IPS-18a (cell line): ENCODE data around the gene NUFIP1.

Experiments used
- H3K27ac ChIP-seq: one replicate; pipeline ENCODE4 v1.5.1; 2013; ENCODE audit warnings: low read length
- H3K27me3 ChIP-seq: one replicate; pipeline ENCODE4 v1.6.1; 2013; ENCODE audit warnings: mild to moderate bottlenecking, low read length; ENCODE audit not compliant: control insufficient read depth, insufficient read depth
- H3K36me3 ChIP-seq: one replicate; pipeline ENCODE4 v1.6.1; 2013; ENCODE audit warnings: low read depth, low read length; ENCODE audit not compliant: control insufficient read depth
- H3K4me1 ChIP-seq: one replicate; pipeline ENCODE4 v1.6.1; 2013; ENCODE audit warnings: low read depth, low read length; ENCODE audit not compliant: control insufficient read depth
- H3K4me3 ChIP-seq: one replicate; pipeline ENCODE4 v1.5.1; 2013; ENCODE audit warnings: low read length
- H3K9ac ChIP-seq: one replicate; pipeline ENCODE4 v1.6.1; 2013; ENCODE audit warnings: mild to moderate bottlenecking, low read length, moderate library complexity
- H3K9me3 ChIP-seq: one replicate; pipeline ENCODE4 v1.6.1; 2013; ENCODE audit warnings: low read depth, low read length; ENCODE audit not compliant: control insufficient read depth

Gene NUFIP1

GRCh38 chr13:45003417-45003816 lies 14.1 kb upstream of the NUFIP1 start:
- no peaks in the 10 kb centered on the region for H3K27me3 ChIP-seq
- no peak overlapping the region for H3K27ac ChIP-seq
- H3K36me3 ChIP-seq, result peaks cover 15% of the 10 kb centered on the region

DNA sequence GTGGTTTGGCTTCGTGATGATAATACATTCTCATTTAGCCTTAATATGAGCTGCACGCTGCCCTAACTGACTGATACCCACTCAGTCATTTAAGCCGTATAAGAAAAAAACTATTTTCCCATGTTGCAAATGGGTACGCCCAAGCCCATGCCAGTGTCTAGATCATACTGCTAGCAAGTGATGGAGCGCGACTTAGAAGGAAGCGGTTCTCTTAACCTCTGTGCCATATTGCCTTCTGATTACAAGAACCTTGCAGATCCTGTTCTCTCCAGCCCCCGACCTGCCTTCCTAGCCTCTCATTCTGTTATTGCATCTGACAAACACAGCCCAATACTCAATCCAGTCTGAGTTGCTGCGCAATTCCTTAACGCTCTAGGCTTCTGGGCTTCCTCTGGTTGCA lies 670 bp upstream of the NUFIP1 start:
- peaks cover 7% of the 10 kb centered on the region for H3K4me1 ChIP-seq
- H3K27me3 ChIP-seq, result no peaks in the 10 kb centered on the region
- H3K27ac ChIP-seq, result no peak overlapping the region

More at GRCh38 chr13:45003417-45003816, 14.1 kb upstream of the NUFIP1 start:
- no peak overlapping the region for H3K4me3 ChIP-seq
- H3K4me1 ChIP-seq, result no peaks in the 10 kb centered on the region
- no peak overlapping the region for H3K9ac ChIP-seq
- no peaks in the 10 kb centered on the region for H3K9me3 ChIP-seq

GRCh38 chr13:44978328-44978727 lies 10.9 kb downstream of the NUFIP1 start:
- no peaks in the 10 kb centered on the region for H3K27me3 ChIP-seq
- H3K36me3 ChIP-seq, result peaks cover 61% of the 10 kb centered on the region
- H3K9me3 ChIP-seq, result no peaks in the 10 kb centered on the region
- no peak overlapping the region for H3K9ac ChIP-seq
- no peak overlapping the region for H3K27ac ChIP-seq
- no peaks in the 10 kb centered on the region for H3K4me1 ChIP-seq
- no peak overlapping the region for H3K4me3 ChIP-seq

More for the DNA sequence above, 670 bp upstream of the NUFIP1 start:
- H3K4me3 ChIP-seq, result peak overlapping the region; percentile 84
- H3K9me3 ChIP-seq, result no peaks in the 10 kb centered on the region
- H3K9ac ChIP-seq, result peak overlapping the region; percentile 84
- peaks cover 12% of the 10 kb centered on the region for H3K36me3 ChIP-seq

- Histone ChIP-seq H3K4me1 (no peaks in the 10 kb centered on the region), H3K27me3 (no peaks in the 10 kb centered on the region), H3K4me3 (no peak overlapping the region), H3K9ac (no peak overlapping the region), H3K27ac (no peak overlapping the region), H3K9me3 (no peaks in the 10 kb centered on the region), H3K36me3 (peaks cover 61% of the 10 kb centered on the region)
These were observed 12.2 kb downstream of the NUFIP1 start for GRCh38 chr13:44976949-44977583.

DNA sequence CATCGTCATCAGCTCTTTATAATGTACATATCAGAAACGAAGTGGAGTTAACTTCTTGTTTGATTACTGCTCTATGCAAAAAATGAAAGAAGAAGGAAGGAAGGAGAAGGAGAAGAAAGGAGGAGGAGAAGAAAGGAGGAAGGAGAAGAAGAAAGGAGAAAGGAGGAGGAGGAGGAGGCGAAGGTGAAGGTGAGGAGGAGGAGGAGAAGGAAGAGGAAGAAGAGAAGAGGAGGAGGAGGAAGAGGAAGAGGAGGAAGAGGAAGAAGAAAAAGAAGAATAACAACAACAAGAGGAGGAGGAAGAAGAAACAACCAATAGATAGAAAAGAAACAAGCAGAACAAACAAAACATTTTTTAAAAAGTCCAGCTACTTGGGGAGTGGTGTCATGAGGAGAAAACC lies 13.1 kb downstream of the NUFIP1 start:
- H3K9me3 ChIP-seq, result no peaks in the 10 kb centered on the region
- H3K4me3 ChIP-seq, result no peak overlapping the region
- H3K27me3 ChIP-seq, result no peaks in the 10 kb centered on the region
- peaks cover 61% of the 10 kb centered on the region for H3K36me3 ChIP-seq
- no peaks in the 10 kb centered on the region for H3K4me1 ChIP-seq
- no peak overlapping the region for H3K9ac ChIP-seq
- H3K27ac ChIP-seq, result no peak overlapping the region

DNA sequence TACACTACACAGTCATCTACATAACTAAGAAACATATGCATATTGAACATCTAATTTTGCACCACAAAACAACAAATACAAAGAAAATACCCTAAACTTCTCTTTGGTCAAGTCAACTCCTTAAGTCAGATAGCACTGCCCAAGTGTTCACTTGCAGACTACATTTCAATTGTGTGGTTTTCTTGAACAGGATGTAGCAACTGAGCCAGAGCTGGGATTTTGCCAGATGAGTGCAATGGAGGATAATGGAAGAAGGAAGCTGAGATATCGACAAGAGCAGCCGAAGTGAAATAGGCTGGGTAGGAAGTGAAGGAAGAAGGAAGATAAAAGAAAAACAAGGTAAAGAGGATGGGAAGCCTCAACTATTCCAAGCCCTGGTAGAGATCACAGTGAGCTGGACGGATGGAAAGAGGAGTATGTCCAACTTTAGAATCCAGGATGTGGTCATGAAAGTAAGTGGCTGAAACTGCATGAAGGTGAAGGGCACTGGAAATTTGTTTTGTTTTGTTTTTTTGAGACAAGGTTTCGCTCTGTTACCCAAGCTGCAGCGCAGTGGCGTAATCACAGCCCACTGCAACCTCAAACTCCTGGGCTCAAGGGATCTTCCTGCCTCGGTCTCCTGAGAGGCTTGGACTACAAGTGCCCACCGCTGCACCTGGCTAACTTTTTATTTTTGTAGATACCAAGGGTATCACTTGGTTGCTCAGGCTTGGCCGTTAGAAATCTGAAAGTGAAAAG lies 15.0 kb downstream of the NUFIP1 start:
- Histone ChIP-seq H3K27ac (no peak overlapping the region), H3K9ac (no peak overlapping the region), H3K4me3 (no peak overlapping the region), H3K27me3 (no peaks in the 10 kb centered on the region), H3K36me3 (peaks cover 44% of the 10 kb centered on the region), H3K4me1 (peaks cover 3% of the 10 kb centered on the region), H3K9me3 (no peaks in the 10 kb centered on the region)

DNA sequence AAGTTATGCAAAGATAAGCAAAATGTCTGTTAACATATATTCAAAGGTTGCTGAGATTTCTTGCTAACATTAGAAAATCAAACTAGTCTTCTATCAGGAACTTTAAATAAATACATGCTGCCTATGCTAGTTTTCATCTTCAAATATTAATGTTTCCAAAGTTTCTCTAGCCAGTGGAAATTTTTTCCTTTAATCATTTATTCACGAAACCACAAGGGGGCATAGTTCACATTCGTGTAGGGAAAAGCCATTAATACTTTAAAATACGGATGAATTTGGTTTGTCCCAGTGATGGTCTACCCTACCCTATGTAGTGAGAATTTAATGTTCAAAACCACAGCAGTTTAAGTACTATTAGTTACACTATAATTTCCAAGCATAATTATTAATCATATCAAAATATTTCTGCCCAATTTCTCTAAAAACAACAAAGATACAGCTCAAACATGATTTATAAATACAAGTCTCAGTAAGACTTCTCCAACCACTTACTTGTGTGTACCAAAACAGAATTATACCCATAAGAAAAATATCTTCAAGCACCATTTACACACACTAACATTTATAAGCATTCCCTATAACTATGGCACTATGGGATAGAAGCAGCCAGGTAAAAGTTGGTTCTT lies 16.2 kb downstream of the NUFIP1 start:
- no peak overlapping the region for H3K4me3 ChIP-seq
- peaks cover 3% of the 10 kb centered on the region for H3K4me1 ChIP-seq
- no peak overlapping the region for H3K27ac ChIP-seq
- no peaks in the 10 kb centered on the region for H3K9me3 ChIP-seq
- peaks cover 40% of the 10 kb centered on the region for H3K36me3 ChIP-seq
- no peaks in the 10 kb centered on the region for H3K27me3 ChIP-seq
- no peak overlapping the region for H3K9ac ChIP-seq

GRCh38 chr13:44971656-44972595 lies 17.3 kb downstream of the NUFIP1 start:
- no peak overlapping the region for H3K9ac ChIP-seq
- no peak overlapping the region for H3K27ac ChIP-seq
- H3K9me3 ChIP-seq, result no peaks in the 10 kb centered on the region
- peaks cover 3% of the 10 kb centered on the region for H3K4me1 ChIP-seq
- H3K36me3 ChIP-seq, result peaks cover 33% of the 10 kb centered on the region
- no peaks in the 10 kb centered on the region for H3K27me3 ChIP-seq
- no peak overlapping the region for H3K4me3 ChIP-seq

DNA sequence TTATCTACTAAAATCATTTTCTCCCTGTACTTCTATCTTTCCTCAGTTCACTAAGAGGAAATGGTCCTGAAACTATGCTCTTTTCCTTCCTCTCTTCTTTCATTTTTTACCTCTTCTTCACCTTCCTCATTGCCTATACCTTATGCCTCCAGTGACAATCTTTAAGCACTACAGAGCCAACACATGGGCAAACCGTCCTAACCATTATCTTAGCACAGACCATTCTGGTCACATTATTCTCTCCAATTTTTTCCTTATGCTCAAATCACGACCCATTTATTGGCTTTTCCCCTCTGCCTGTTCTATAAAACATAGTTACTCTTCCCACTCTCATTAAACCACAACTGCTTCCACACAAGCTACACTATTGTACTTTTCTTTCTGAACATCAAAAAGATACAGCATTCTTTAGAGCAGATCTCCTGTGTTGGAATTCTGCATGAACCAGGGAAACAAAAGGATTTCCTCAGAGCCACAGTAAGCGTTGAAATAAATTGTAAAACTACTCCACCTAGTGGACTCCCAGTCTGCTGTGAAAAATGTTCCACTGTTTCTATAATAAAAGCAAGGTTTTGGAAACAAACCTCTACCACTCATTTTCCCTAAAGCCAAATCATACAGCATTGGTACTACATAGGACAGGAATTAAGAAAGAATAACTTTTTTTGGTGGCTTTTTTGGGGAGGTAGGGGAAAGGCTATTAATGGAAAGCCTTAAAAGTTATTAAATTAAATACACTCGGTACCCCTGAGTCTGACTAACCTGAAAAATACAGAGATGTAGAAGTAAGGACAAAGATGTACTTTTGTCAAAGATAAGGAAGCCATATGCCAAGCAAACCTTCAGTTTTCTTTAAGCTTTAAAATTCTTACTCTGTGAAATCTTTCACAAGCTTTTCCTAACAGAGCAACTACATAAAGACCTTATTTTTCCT lies 19.5 kb downstream of the NUFIP1 start:
- H3K9ac ChIP-seq, result no peak overlapping the region

DNA sequence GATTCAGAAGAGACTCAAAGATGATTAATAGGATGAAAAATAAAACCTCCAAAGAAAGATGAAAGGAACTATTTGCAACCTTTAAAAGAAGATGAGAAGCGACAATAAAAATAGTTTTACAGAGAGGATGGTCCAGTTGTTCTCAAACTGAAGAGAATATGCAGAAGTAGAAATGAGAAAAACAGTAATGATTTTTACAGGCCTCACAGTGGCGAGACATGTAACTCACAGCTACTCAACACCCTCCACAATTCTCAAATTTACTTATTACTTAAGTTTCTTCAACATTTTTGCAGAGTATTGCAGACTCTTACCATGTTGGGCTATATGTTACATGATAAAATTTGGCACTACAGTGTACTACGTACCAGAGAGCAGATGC lies 20.8 kb downstream of the NUFIP1 start:
- H3K27me3 ChIP-seq, result no peaks in the 10 kb centered on the region
- peaks cover 10% of the 10 kb centered on the region for H3K9me3 ChIP-seq
- H3K27ac ChIP-seq, result no peak overlapping the region
- H3K4me1 ChIP-seq, result peaks cover 3% of the 10 kb centered on the region
- no peak overlapping the region for H3K9ac ChIP-seq
- H3K36me3 ChIP-seq, result peaks cover 34% of the 10 kb centered on the region
- H3K4me3 ChIP-seq, result no peak overlapping the region

More for the DNA sequence above, 19.5 kb downstream of the NUFIP1 start:
- Histone ChIP-seq H3K36me3 (peaks cover 32% of the 10 kb centered on the region), H3K27ac (no peak overlapping the region), H3K4me3 (no peak overlapping the region), H3K9me3 (peaks cover under 1% of the 10 kb centered on the region), H3K27me3 (no peaks in the 10 kb centered on the region), H3K4me1 (peaks cover 3% of the 10 kb centered on the region)
